Mesendoderm (in vitro differentiated cells): ENCODE results near the gene QRFPR.

ENCODE experiments used
- DNase-seq: peaks from one replicate; pipeline ENCODE4 v3.0.0; 2013
- H2AK5ac ChIP-seq: 2 replicates; pipeline ENCODE4 v1.6.1; 2013; ENCODE audit warnings: low read length, inconsistent platforms
- H2BK120ac ChIP-seq: 2 replicates; pipeline ENCODE4 v1.6.1; 2013; ENCODE audit warnings: low read depth, mild to moderate bottlenecking, low read length, moderate library complexity, mixed read lengths
- H2BK15ac ChIP-seq: replicated peaks from 2 replicates; pipeline ENCODE4 v1.6.1; 2013; ENCODE audit warnings: low read depth, mild to moderate bottlenecking, moderate library complexity
- H2BK5ac ChIP-seq: 2 replicates; pipeline ENCODE4 v1.6.1; 2013; ENCODE audit warnings: low read length, inconsistent platforms
- H3K18ac ChIP-seq: 2 replicates; pipeline ENCODE4 v1.6.1; 2013; ENCODE audit warnings: mild to moderate bottlenecking, low read length, mixed read lengths
- H3K23ac ChIP-seq: one replicate; pipeline ENCODE4 v1.6.1; 2013; ENCODE audit warnings: low read length
- H3K27ac ChIP-seq: 2 replicates; pipeline ENCODE4 v1.5.1; 2013; ENCODE audit warnings: low read depth, mild to moderate bottlenecking, inconsistent platforms, low read length, moderate library complexity
- H3K27me3 ChIP-seq: 2 replicates; pipeline ENCODE4 v1.6.1; 2013; ENCODE audit warnings: low read length, control low read depth, mild to moderate bottlenecking, inconsistent platforms; ENCODE audit not compliant: insufficient read depth, poor library complexity
- H3K36me3 ChIP-seq: 2 replicates; pipeline ENCODE4 v1.6.1; 2013; ENCODE audit warnings: low read length, inconsistent platforms; ENCODE audit not compliant: control insufficient read depth, insufficient read depth
- H3K4ac ChIP-seq: one replicate; pipeline ENCODE4 v1.6.1; 2013; ENCODE audit warnings: low read depth, mild to moderate bottlenecking, low read length, moderate library complexity
- H3K4me1 ChIP-seq: 2 replicates; pipeline ENCODE4 v1.6.1; 2013; ENCODE audit warnings: low read depth, low read length, inconsistent platforms; ENCODE audit not compliant: control insufficient read depth
- H3K4me2 ChIP-seq: 2 replicates; pipeline ENCODE4 v1.6.1; 2013; ENCODE audit warnings: low read length
- H3K4me3 ChIP-seq: 2 replicates; pipeline ENCODE4 v1.5.1; 2013; ENCODE audit warnings: mild to moderate bottlenecking, low read length
- H3K56ac ChIP-seq: one replicate; pipeline ENCODE4 v1.6.1; 2013; ENCODE audit warnings: low read length
- H3K79me1 ChIP-seq: 2 replicates; pipeline ENCODE4 v1.6.1; 2013; ENCODE audit warnings: low read length, inconsistent platforms
- H3K79me2 ChIP-seq: 2 replicates; pipeline ENCODE4 v1.6.1; 2013; ENCODE audit warnings: mild to moderate bottlenecking, low read length; ENCODE audit not compliant: control insufficient read depth, insufficient read depth
- H3K9ac ChIP-seq: 2 replicates; pipeline ENCODE4 v1.6.1; 2013; ENCODE audit warnings: low read length, inconsistent platforms
- H4K5ac ChIP-seq: one replicate; pipeline ENCODE4 v1.6.1; 2013; ENCODE audit warnings: low read length
- H4K8ac ChIP-seq: one replicate; pipeline ENCODE4 v1.6.1; 2013; ENCODE audit warnings: low read depth, mild to moderate bottlenecking, control low read depth, low read length, moderate library complexity
- WGBS: extraction: QIAGEN DNeasy Blood & Tissue Kit; methylation state at CpG from one replicate; pipeline ENCODE4 v1.1.7; 2013; ENCODE audit warnings: low lambda C conversion rate, missing lambda C conversion rate; ENCODE audit not compliant: insufficient coverage; ENCODE audit errors: extremely low coverage; 5-methylcytosine and 5-hydroxymethylcytosine counted together

Gene QRFPR

GRCh38 chr4:121306931-121307330, 73.9 kb downstream of the QRFPR start:
- H4K8ac ChIP-seq, result no peak overlapping the region
- no peak for DNase-seq

DNA sequence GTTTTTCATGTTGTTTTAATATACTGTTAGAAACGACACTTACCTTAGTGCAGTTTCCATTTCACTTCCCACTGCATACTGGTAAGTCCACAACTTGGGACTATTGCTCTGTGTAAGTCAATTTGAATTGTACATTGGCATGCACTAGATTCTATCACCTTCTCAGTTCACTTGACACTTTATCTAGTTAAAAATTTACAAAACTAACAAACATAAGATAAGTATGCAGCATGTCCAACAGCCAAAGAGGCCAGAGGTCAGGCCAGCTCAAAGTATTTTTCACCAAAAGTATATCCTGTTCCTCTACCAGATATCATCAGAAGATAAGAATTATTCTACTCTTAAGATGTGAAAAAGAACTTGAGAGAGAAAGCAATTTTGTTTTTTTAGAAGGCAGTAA, 75.9 kb downstream of the QRFPR start:
- no peak overlapping the region for H2BK15ac ChIP-seq
- H3K56ac ChIP-seq, result no peak overlapping the region
- H4K5ac ChIP-seq, result no peak overlapping the region
- H3K36me3 ChIP-seq, result no peaks in the 10 kb centered on the region
- H3K27ac ChIP-seq, result no peak overlapping the region
- H2AK5ac ChIP-seq, result no peak overlapping the region
- H3K18ac ChIP-seq, result no peak overlapping the region
- no peaks in the 10 kb centered on the region for H3K79me2 ChIP-seq
- no peak overlapping the region for H3K4ac ChIP-seq
- no peaks in the 10 kb centered on the region for H3K79me1 ChIP-seq
- no peak overlapping the region for H3K4me3 ChIP-seq
- H3K9ac ChIP-seq, result no peak overlapping the region
- H3K4me2 ChIP-seq, result no peak overlapping the region
- WGBS, result no CpG with 5 or more reads among the region's 1 CpG
- H2BK120ac ChIP-seq, result no peak overlapping the region
- H2BK5ac ChIP-seq, result no peak overlapping the region
- H4K8ac ChIP-seq, result no peak overlapping the region
- H3K4me1 ChIP-seq, result no peaks in the 10 kb centered on the region
- H3K27me3 ChIP-seq, result no peaks in the 10 kb centered on the region
- H3K23ac ChIP-seq, result no peak overlapping the region
- DNase-seq, result no peak

More at GRCh38 chr4:121306931-121307330, 73.9 kb downstream of the QRFPR start:
- Histone ChIP-seq H3K36me3 (no peaks in the 10 kb centered on the region), H3K56ac (no peak overlapping the region), H3K4me2 (no peak overlapping the region), H3K79me2 (no peaks in the 10 kb centered on the region), H3K4ac (no peak overlapping the region), H3K4me3 (no peak overlapping the region), H3K18ac (no peak overlapping the region), H3K9ac (no peak overlapping the region), H4K5ac (no peak overlapping the region), H3K27me3 (no peaks in the 10 kb centered on the region), H3K27ac (no peak overlapping the region), H3K79me1 (no peaks in the 10 kb centered on the region), H2BK5ac (no peak overlapping the region), H3K4me1 (no peaks in the 10 kb centered on the region), H2AK5ac (no peak overlapping the region), H2BK15ac (no peak overlapping the region), H3K23ac (no peak overlapping the region), H2BK120ac (no peak overlapping the region)
- no CpG with 5 or more reads among the region's 1 CpG for WGBS

DNA sequence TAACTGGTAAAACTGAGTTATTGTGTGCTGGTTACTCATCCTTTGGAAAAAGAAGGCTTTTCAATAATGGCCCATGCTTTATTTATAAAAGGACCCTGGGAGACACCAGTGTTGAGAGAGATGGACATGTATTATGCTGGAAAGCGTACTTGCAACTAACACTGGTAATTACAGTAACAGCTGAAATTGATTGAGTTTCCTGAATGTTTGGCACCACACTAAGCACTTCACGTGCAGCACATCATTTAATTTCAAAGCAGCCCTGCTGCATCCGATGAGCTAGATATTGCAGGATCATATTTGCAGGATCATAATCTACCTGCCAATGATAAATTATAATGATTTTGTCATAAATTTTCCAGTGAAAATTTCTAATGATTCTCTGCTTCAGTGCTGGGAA, 81.5 kb downstream of the QRFPR start:
- Histone ChIP-seq H2BK120ac (no peak overlapping the region), H4K5ac (no peak overlapping the region), H3K56ac (no peak overlapping the region), H3K4ac (no peak overlapping the region), H2BK15ac (no peak overlapping the region), H4K8ac (no peak overlapping the region), H3K18ac (no peak overlapping the region), H3K79me1 (no peaks in the 10 kb centered on the region), H3K4me3 (no peak overlapping the region), H2AK5ac (no peak overlapping the region), H3K27ac (no peak overlapping the region), H2BK5ac (no peak overlapping the region), H3K9ac (no peak overlapping the region), H3K23ac (no peak overlapping the region), H3K4me1 (no peaks in the 10 kb centered on the region), H3K79me2 (no peaks in the 10 kb centered on the region), H3K4me2 (no peak overlapping the region), H3K36me3 (no peaks in the 10 kb centered on the region), H3K27me3 (no peaks in the 10 kb centered on the region)
- no CpG with 5 or more reads among the region's 3 CpGs for WGBS
- no peak for DNase-seq

- no peaks in the 10 kb centered on the region for H3K4me1 ChIP-seq
- no peak overlapping the region for H3K27ac ChIP-seq
- DNase-seq, result no peak
- H3K18ac ChIP-seq, result no peak overlapping the region
- no peak overlapping the region for H2BK120ac ChIP-seq
- H3K4me3 ChIP-seq, result no peak overlapping the region
- H3K36me3 ChIP-seq, result no peaks in the 10 kb centered on the region
- H3K23ac ChIP-seq, result no peak overlapping the region
- no CpG with 5 or more reads among the region's 1 CpG for WGBS
- no peaks in the 10 kb centered on the region for H3K27me3 ChIP-seq
- H3K4me2 ChIP-seq, result no peak overlapping the region
- H3K79me1 ChIP-seq, result no peaks in the 10 kb centered on the region
- H4K5ac ChIP-seq, result no peak overlapping the region
- H4K8ac ChIP-seq, result no peak overlapping the region
- no peak overlapping the region for H3K56ac ChIP-seq
- H2BK15ac ChIP-seq, result no peak overlapping the region
- no peak overlapping the region for H2AK5ac ChIP-seq
- no peak overlapping the region for H3K4ac ChIP-seq
- no peaks in the 10 kb centered on the region for H3K79me2 ChIP-seq
- H2BK5ac ChIP-seq, result no peak overlapping the region
- no peak overlapping the region for H3K9ac ChIP-seq
Observed at GRCh38 chr4:121283319-121283718, 97.5 kb downstream of the QRFPR start.

GRCh38 chr4:121280425-121280824, 100.4 kb downstream of the QRFPR start:
- H3K9ac ChIP-seq, result no peak overlapping the region
- H3K27me3 ChIP-seq, result no peaks in the 10 kb centered on the region
- H3K79me1 ChIP-seq, result no peaks in the 10 kb centered on the region
- no peak overlapping the region for H3K4ac ChIP-seq
- H3K18ac ChIP-seq, result no peak overlapping the region
- no peak overlapping the region for H2BK120ac ChIP-seq
- WGBS, result no CpG with 5 or more reads among the region's 1 CpG
- no peak overlapping the region for H2AK5ac ChIP-seq
- H2BK15ac ChIP-seq, result no peak overlapping the region
- H3K4me1 ChIP-seq, result no peaks in the 10 kb centered on the region
- DNase-seq, result no peak
- no peak overlapping the region for H3K56ac ChIP-seq
- H2BK5ac ChIP-seq, result no peak overlapping the region
- no peak overlapping the region for H3K4me2 ChIP-seq
- H4K8ac ChIP-seq, result no peak overlapping the region
- no peak overlapping the region for H3K23ac ChIP-seq
- H3K4me3 ChIP-seq, result no peak overlapping the region
- no peaks in the 10 kb centered on the region for H3K79me2 ChIP-seq
- no peak overlapping the region for H3K27ac ChIP-seq
- no peak overlapping the region for H4K5ac ChIP-seq
- no peaks in the 10 kb centered on the region for H3K36me3 ChIP-seq

GRCh38 chr4:121278811-121279368, 101.9 kb downstream of the QRFPR start:
- Histone ChIP-seq H2BK120ac (no peak overlapping the region), H4K8ac (no peak overlapping the region), H3K79me2 (no peaks in the 10 kb centered on the region), H3K4me3 (no peak overlapping the region), H3K18ac (no peak overlapping the region), H3K79me1 (no peaks in the 10 kb centered on the region), H3K27ac (no peak overlapping the region), H3K27me3 (no peaks in the 10 kb centered on the region), H3K23ac (no peak overlapping the region), H3K9ac (no peak overlapping the region), H3K36me3 (no peaks in the 10 kb centered on the region), H3K4ac (no peak overlapping the region), H4K5ac (no peak overlapping the region), H3K4me1 (no peaks in the 10 kb centered on the region), H2BK5ac (no peak overlapping the region), H3K4me2 (no peak overlapping the region), H2AK5ac (no peak overlapping the region), H2BK15ac (no peak overlapping the region), H3K56ac (no peak overlapping the region)
- no peak for DNase-seq
- no CpG with 5 or more reads among the region's 4 CpGs for WGBS
